Panc1 (cell line): ENCODE data around the gene FAAP100. TPM values are rescaled to one million over a fixed set of nuclear protein-coding genes. Genes with fewer than 3 reads are reported as not detected.

Experiments
- ATAC-seq: fragments of 200-7000 bp; cut with Tn5 transposase; 2 replicates; pipeline ENCODE4 v1.9.1; 2020; ENCODE audit warnings: mild to moderate bottlenecking, moderate library complexity
- BruUV-seq: library from RNA; stranded (reverse); fragments of 400-500 nt; replicated peaks from 2 replicates; lab custom pipeline; 2021; lab: Mats Ljungman, UMichigan
- CTCF ChIA-PET: fragments of 300-600 bp; sonication (Branson Sonifier 250); formaldehyde crosslinking; loops from one replicate; lab custom pipeline; 2022; ENCODE audit warnings: antibody characterized with exemption; lab: Charles Lee
- POLR2A ChIA-PET: fragments of 300-600 bp; sonication (Branson Sonifier 250); formaldehyde crosslinking; loops from one replicate; lab custom pipeline; 2022; ENCODE audit warnings: antibody characterized with exemption; lab: Charles Lee
- DNase-seq: peaks from one replicate; pipeline ENCODE4 v3.0.0-alpha.2; 2010; ENCODE audit warnings: low read depth, low spot score
- H3K27ac ChIP-seq: 2 replicates; pipeline ENCODE4 v1.5.1; 2011; ENCODE audit warnings: mild to moderate bottlenecking, low read length, inconsistent platforms
- H3K27me3 ChIP-seq: fragments of 200-500 bp; sonication (Bioruptor generic); 2 replicates; pipeline ENCODE4 v1.6.0; 2014; ENCODE audit warnings: low read length, inconsistent platforms; ENCODE audit not compliant: control insufficient read depth, insufficient read depth
- H3K36me3 ChIP-seq: fragments of 200-500 bp; sonication (Bioruptor generic); 2 replicates; pipeline ENCODE4 v1.5.1; 2014; ENCODE audit warnings: inconsistent platforms, mild to moderate bottlenecking, low read length, moderate library complexity; ENCODE audit not compliant: control insufficient read depth, insufficient read depth
- H3K4me1 ChIP-seq: 2 replicates; pipeline ENCODE4 v1.5.1; 2011; ENCODE audit warnings: inconsistent platforms, mild to moderate bottlenecking, low read length, moderate library complexity; ENCODE audit not compliant: control insufficient read depth, insufficient read depth
- H3K4me3 ChIP-seq, 2 experiments: 2 replicates each; pipeline ENCODE4 v1.5.1; 2011 to 2012; ENCODE audit warnings: low read depth in 2 of 2, low read length in 2 of 2, mild to moderate bottlenecking in 2 of 2, inconsistent platforms in 1 of 2, moderate library complexity in 1 of 2
- H3K9me3 ChIP-seq: fragments of 200-500 bp; sonication (Bioruptor generic); 2 replicates; pipeline ENCODE4 v1.5.1; 2014; ENCODE audit warnings: low read depth, mild to moderate bottlenecking, inconsistent platforms, low read length, moderate library complexity; ENCODE audit not compliant: control insufficient read depth, insufficient read depth
- CTCF ChIP-seq: fragments of 450-650 bp; IDR thresholded peaks from 2 replicates; pipeline ENCODE4 v1.5.1; 2017; ENCODE audit warnings: mild to moderate bottlenecking
- POLR2AphosphoS5 ChIP-seq: IDR thresholded peaks from 2 replicates; pipeline ENCODE4 v1.6.1; 2012; ENCODE audit warnings: mild to moderate bottlenecking, low read depth, low read length, moderate library complexity
- REST ChIP-seq, 2 experiments: IDR thresholded peaks; 2 replicates each; pipeline ENCODE4 v1.6.1; 2011 to 2012; ENCODE audit warnings: low read depth in 2 of 2, control low read depth in 1 of 2, low read length in 1 of 2, mild to moderate bottlenecking in 1 of 2, moderate library complexity in 1 of 2; ENCODE audit not compliant: insufficient read depth in 1 of 2
- SIN3A ChIP-seq: IDR thresholded peaks from 2 replicates; pipeline ENCODE4 v1.6.1; 2012; ENCODE audit warnings: low read depth, mild to moderate bottlenecking, low read length, moderate library complexity, borderline replicate concordance; ENCODE audit not compliant: insufficient read depth
- TCF7L2 ChIP-seq: IDR thresholded peaks from 2 replicates; pipeline ENCODE4 v1.6.1; 2011; ENCODE audit warnings: mild to moderate bottlenecking, low read depth, low read length, inconsistent platforms
- in situ Hi-C: cut with HindIII; loops from 2 replicates; pipeline ENCODE4 v1.10.0; 2016; ENCODE audit warnings: low sequenced_read_pairs, low pct_unique_long_range_greater_than_20kb
- intact Hi-C: fragments of 100-400 bp; cut with micrococcal nuclease; formaldehyde crosslinking; loops from one replicate; pipeline ENCODE4 v1.10.0; 2022; ENCODE audit not compliant: unreplicated experiment
- total RNA-seq: library from RNA; stranded (reverse); gene quantifications from one replicate; pipeline ENCODE4 v1.2.1, GENCODE V29; 2021; ENCODE audit not compliant: unreplicated experiment

Gene FAAP100
- total RNA-seq, 1 experiment from 2014 or later, result 265 TPM

GRCh38 chr17:81581758-81582157, 29.6 kb upstream of the FAAP100 start:
- no TSS peak for BruUV-seq
- ATAC-seq (no peak), DNase-seq (no peak)
- Histone ChIP-seq H3K36me3 (peaks cover 15% of the 10 kb centered on the region; the same call in 1 of the 2 replicates), H3K27ac (peak overlapping the region; percentile 100), H3K4me3 (no peak overlapping the region), H3K27me3 (no peaks in the 10 kb centered on the region), H3K4me1 (peaks cover 80% of the 10 kb centered on the region), H3K9me3 (no peaks in the 10 kb centered on the region)
- TF ChIP-seq SIN3A, result no peak
- TF ChIP-seq POLR2AphosphoS5, result no peak
- TF ChIP-seq CTCF, result no peak
- no peak for TF ChIP-seq REST (IDR thresholded peaks at IDR 0.05; ENCODE audit: insufficient read depth in 1 of 2, low read depth in 2 of 2, low read length in 1 of 2)
- no peak for TF ChIP-seq TCF7L2
- intact Hi-C loops (no loop called here), in situ Hi-C loops (no loop called here)
- CTCF ChIA-PET, result interaction anchor here (1.2 kb wide), 1 partner anchor 19 kb away, joined by 3 read pairs; no protein-coding TSS in a partner anchor
- POLR2A ChIA-PET, result no interaction called here

GRCh38 chr17:81580481-81580880, 28.3 kb upstream of the FAAP100 start:
- Histone ChIP-seq H3K27ac (peak overlapping the region; percentile 100), H3K36me3 (peaks cover 11% of the 10 kb centered on the region; the same call in 1 of the 2 replicates), H3K27me3 (no peaks in the 10 kb centered on the region), H3K4me1 (peaks cover 91% of the 10 kb centered on the region), H3K9me3 (no peaks in the 10 kb centered on the region), H3K4me3 (no peak overlapping the region)
- DNase-seq (no peak), ATAC-seq (no peak)
- TF ChIP-seq POLR2AphosphoS5, result no peak
- no peak for TF ChIP-seq CTCF
- no peak for TF ChIP-seq TCF7L2
- no peak for TF ChIP-seq SIN3A
- TF ChIP-seq REST (IDR thresholded peaks at IDR 0.05; ENCODE audit: insufficient read depth in 1 of 2, low read depth in 2 of 2, low read length in 1 of 2), result no peak
- no TSS peak for BruUV-seq
- ChIA-PET POLR2A (no interaction called here), CTCF (interaction anchor here (1.3 to 1.5 kb wide), 2 partner anchors 14 to 21 kb away, joined by 4 to 5 read pairs; no protein-coding TSS in a partner anchor)
- intact Hi-C loops (no loop called here), in situ Hi-C loops (no loop called here)
